Osteoblast (primary cell): ENCODE measurements around the gene ZNF74. TPM values are rescaled to one million over a fixed set of nuclear protein-coding genes. Genes with fewer than 3 reads are reported as not detected.

Experiments used
- DNase-seq: peaks from one replicate; pipeline ENCODE4 v3.0.0; 2011; ENCODE audit warnings: low spot score, mixed read lengths; ENCODE audit not compliant: insufficient read length; ENCODE audit errors: missing footprints
- H2AFZ ChIP-seq: 2 replicates; pipeline ENCODE4 v1.6.0; 2011; ENCODE audit warnings: mild to moderate bottlenecking, low read length
- H3K27ac ChIP-seq: 2 replicates; pipeline ENCODE4 v1.5.1; 2011; ENCODE audit warnings: mild to moderate bottlenecking, low read depth, low read length, moderate library complexity
- H3K27me3 ChIP-seq: 2 replicates; pipeline ENCODE4 v1.6.0; 2012; ENCODE audit warnings: mild to moderate bottlenecking, control low read depth, inconsistent platforms, low read length, moderate library complexity; ENCODE audit not compliant: insufficient read depth
- H3K36me3 ChIP-seq: 2 replicates; pipeline ENCODE4 v1.5.1; 2011; ENCODE audit warnings: mild to moderate bottlenecking, low read length, control low read depth, moderate library complexity; ENCODE audit not compliant: insufficient read depth
- H3K4me1 ChIP-seq: 2 replicates; pipeline ENCODE4 v1.5.1; 2011; ENCODE audit warnings: mild to moderate bottlenecking, low read length, control low read depth, moderate library complexity; ENCODE audit not compliant: insufficient read depth
- H3K4me2 ChIP-seq: 2 replicates; pipeline ENCODE4 v1.6.0; 2011; ENCODE audit warnings: mild to moderate bottlenecking, low read length; ENCODE audit not compliant: insufficient read depth
- H3K4me3 ChIP-seq: fragments of 200-600 bp; sonication (generic); 3 replicates; pipeline ENCODE4 v1.5.1; 2012; ENCODE audit warnings: mild to moderate bottlenecking, low read length, inconsistent platforms; ENCODE audit not compliant: insufficient read depth
- H3K79me2 ChIP-seq: 2 replicates; pipeline ENCODE4 v1.6.0; 2012; ENCODE audit warnings: mild to moderate bottlenecking, low read length, control low read depth, inconsistent platforms; ENCODE audit not compliant: insufficient read depth
- H3K9me3 ChIP-seq: 2 replicates; pipeline ENCODE4 v1.5.1; 2011; ENCODE audit warnings: low read depth, low read length, control low read depth
- H4K20me1 ChIP-seq: 2 replicates; pipeline ENCODE4 v1.6.0; 2012; ENCODE audit warnings: mild to moderate bottlenecking, low read length, control low read depth; ENCODE audit not compliant: insufficient read depth
- total RNA-seq: library from RNA; depleted of rRNA; stranded (reverse); fragments of >200 nt; gene quantifications from 2 replicates; pipeline ENCODE4 v1.2.3, GENCODE V29; 2012
- TF ChIP-seq, protein P1 (sequence below): IDR thresholded peaks from 2 replicates; pipeline ENCODE4 v1.5.1; 2011; ENCODE audit warnings: mild to moderate bottlenecking, low read depth, low read length, moderate library complexity; ENCODE audit errors: extremely low read depth

Gene ZNF74
- total RNA-seq, 1 donor = 13.8 TPM

- no peaks in the 10 kb centered on the region for H3K9me3 ChIP-seq
- H3K4me3 ChIP-seq = no peak overlapping the region
- H3K4me1 ChIP-seq = peaks cover 14% of the 10 kb centered on the region
- no peak overlapping the region for H2AFZ ChIP-seq
- peaks cover 25% of the 10 kb centered on the region for H3K36me3 ChIP-seq
- no peaks in the 10 kb centered on the region for H3K27me3 ChIP-seq
- H3K79me2 ChIP-seq = peaks cover 65% of the 10 kb centered on the region
- H3K27ac ChIP-seq = no peak overlapping the region
- H3K4me2 ChIP-seq = no peak overlapping the region
- DNase-seq = peak; percentile 86
- peaks cover 75% of the 10 kb centered on the region for H4K20me1 ChIP-seq
- TF ChIP-seq, protein P1, sequence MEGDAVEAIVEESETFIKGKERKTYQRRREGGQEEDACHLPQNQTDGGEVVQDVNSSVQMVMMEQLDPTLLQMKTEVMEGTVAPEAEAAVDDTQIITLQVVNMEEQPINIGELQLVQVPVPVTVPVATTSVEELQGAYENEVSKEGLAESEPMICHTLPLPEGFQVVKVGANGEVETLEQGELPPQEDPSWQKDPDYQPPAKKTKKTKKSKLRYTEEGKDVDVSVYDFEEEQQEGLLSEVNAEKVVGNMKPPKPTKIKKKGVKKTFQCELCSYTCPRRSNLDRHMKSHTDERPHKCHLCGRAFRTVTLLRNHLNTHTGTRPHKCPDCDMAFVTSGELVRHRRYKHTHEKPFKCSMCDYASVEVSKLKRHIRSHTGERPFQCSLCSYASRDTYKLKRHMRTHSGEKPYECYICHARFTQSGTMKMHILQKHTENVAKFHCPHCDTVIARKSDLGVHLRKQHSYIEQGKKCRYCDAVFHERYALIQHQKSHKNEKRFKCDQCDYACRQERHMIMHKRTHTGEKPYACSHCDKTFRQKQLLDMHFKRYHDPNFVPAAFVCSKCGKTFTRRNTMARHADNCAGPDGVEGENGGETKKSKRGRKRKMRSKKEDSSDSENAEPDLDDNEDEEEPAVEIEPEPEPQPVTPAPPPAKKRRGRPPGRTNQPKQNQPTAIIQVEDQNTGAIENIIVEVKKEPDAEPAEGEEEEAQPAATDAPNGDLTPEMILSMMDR = no peak
These were observed 37.7 kb downstream of the ZNF74 start for GRCh38 chr22:20431511-20432192.

- Histone ChIP-seq H4K20me1 (peaks cover 72% of the 10 kb centered on the region), H3K36me3 (peaks cover 21% of the 10 kb centered on the region), H3K4me2 (no peak overlapping the region), H2AFZ (no peak overlapping the region), H3K27ac (no peak overlapping the region), H3K4me1 (peaks cover 14% of the 10 kb centered on the region), H3K4me3 (no peak overlapping the region), H3K79me2 (peaks cover 67% of the 10 kb centered on the region), H3K9me3 (no peaks in the 10 kb centered on the region), H3K27me3 (no peaks in the 10 kb centered on the region)
- peak; percentile 89 for DNase-seq
- TF ChIP-seq, protein P1 = no peak
These were observed 38.3 kb downstream of the ZNF74 start for GRCh38 chr22:20432244-20432686.

DNA sequence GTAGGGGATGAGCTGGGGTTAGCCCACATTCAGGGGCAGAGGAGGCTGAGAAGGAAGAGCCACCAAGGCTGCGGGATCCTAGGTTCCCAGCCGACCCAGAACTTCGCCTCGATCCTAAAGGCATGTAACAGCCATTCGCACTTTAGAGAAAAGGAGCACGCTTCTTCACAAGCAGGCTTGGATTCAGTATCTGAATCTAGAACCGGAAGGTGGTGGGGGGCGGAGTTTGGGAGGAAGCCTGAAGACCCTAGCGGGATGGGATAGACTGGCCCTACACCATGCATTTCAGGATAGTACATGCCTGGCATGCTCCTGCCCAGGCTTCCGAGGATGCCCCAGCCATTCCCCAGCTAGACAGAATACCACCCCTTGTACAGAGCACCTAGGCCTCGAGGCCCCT is 39.2 kb downstream of the ZNF74 start:
- Histone ChIP-seq H3K27me3 (no peaks in the 10 kb centered on the region), H3K4me2 (no peak overlapping the region), H3K4me1 (peaks cover 14% of the 10 kb centered on the region), H3K9me3 (no peaks in the 10 kb centered on the region), H3K79me2 (peaks cover 67% of the 10 kb centered on the region), H3K4me3 (no peak overlapping the region), H3K27ac (no peak overlapping the region), H2AFZ (no peak overlapping the region), H3K36me3 (peaks cover 14% of the 10 kb centered on the region), H4K20me1 (peaks cover 67% of the 10 kb centered on the region)
- TF ChIP-seq, protein P1 = no peak
- DNase-seq = no peak

GRCh38 chr22:20433686-20434241 is 39.8 kb downstream of the ZNF74 start:
- H3K27ac ChIP-seq = no peak overlapping the region
- H3K79me2 ChIP-seq = peaks cover 67% of the 10 kb centered on the region
- H3K4me3 ChIP-seq = no peak overlapping the region
- no peak overlapping the region for H2AFZ ChIP-seq
- TF ChIP-seq, protein P1 = no peak
- peaks cover 62% of the 10 kb centered on the region for H4K20me1 ChIP-seq
- no peaks in the 10 kb centered on the region for H3K9me3 ChIP-seq
- H3K36me3 ChIP-seq = peaks cover 10% of the 10 kb centered on the region
- DNase-seq = peak; percentile 80
- no peaks in the 10 kb centered on the region for H3K27me3 ChIP-seq
- peaks cover 19% of the 10 kb centered on the region for H3K4me1 ChIP-seq
- H3K4me2 ChIP-seq = no peak overlapping the region
